Endothelial cell of umbilical vein (primary cell): ENCODE data around the gene ETV6. TPM values are rescaled to one million over a fixed set of nuclear protein-coding genes. Genes with fewer than 3 reads are reported as not detected.

Experiments
- BruUV-seq: library from RNA; stranded (reverse); fragments of 400-500 nt; replicated peaks from 2 replicates; lab custom pipeline; 2021; lab: Mats Ljungman, UMichigan
- CTCF ChIA-PET: fragments of 300-600, 350-600 bp; sonication (Branson Sonifier 250); formaldehyde crosslinking; loops from one replicate; lab custom pipeline; 2021; ENCODE audit warnings: antibody characterized with exemption, inconsistent platforms; lab: Charles Lee
- POLR2A ChIA-PET: fragments of 300-600, 350-600 bp; sonication (Branson Sonifier 250); formaldehyde crosslinking; loops from one replicate; lab custom pipeline; 2021; ENCODE audit warnings: antibody characterized with exemption, inconsistent platforms; lab: Charles Lee
- DNase-seq: peaks from one replicate; pipeline ENCODE4 v3.0.0-alpha.2; 2011; ENCODE audit warnings: low read depth, low spot score
- FAIRE-seq: peaks from 2 replicates; lab custom pipeline; 2011; peaks lifted over from hg19 to GRCh38; lab: Jason Lieb, UNC
- H2AFZ ChIP-seq: 2 replicates; pipeline ENCODE4 v1.6.0; 2012; ENCODE audit warnings: low read depth, low read length, control low read depth, inconsistent platforms
- H3K27ac ChIP-seq: 2 replicates; pipeline ENCODE4 v1.5.1; 2011; ENCODE audit warnings: low read depth, mild to moderate bottlenecking, control low read depth, low read length, moderate library complexity; ENCODE audit not compliant: insufficient read depth
- H3K27me3 ChIP-seq, 2 experiments: 2 replicates each; pipeline versions ENCODE4 v1.6.0 to v1.6.1; 2011; ENCODE audit warnings: low read length in 2 of 2, mixed read lengths in 1 of 2; ENCODE audit not compliant: control insufficient read depth in 2 of 2, insufficient read depth in 2 of 2
- H3K36me3 ChIP-seq, 2 experiments: 2 replicates in 1 of 2; 3 replicates in 1 of 2; pipeline ENCODE4 v1.5.1; 2011; ENCODE audit warnings: low read length in 2 of 2, mild to moderate bottlenecking in 1 of 2, moderate library complexity in 1 of 2; ENCODE audit not compliant: control insufficient read depth in 2 of 2, insufficient read depth in 2 of 2; ENCODE audit errors: extremely low read depth in 1 of 2
- H3K4me1 ChIP-seq: 3 replicates; pipeline ENCODE4 v1.5.1; 2011; ENCODE audit warnings: mild to moderate bottlenecking, low read length; ENCODE audit not compliant: control insufficient read depth, insufficient read depth; ENCODE audit errors: extremely low read depth
- H3K4me2 ChIP-seq: 2 replicates; pipeline ENCODE4 v1.6.1; 2011; ENCODE audit warnings: low read length, control low read depth, mixed read lengths; ENCODE audit not compliant: insufficient read depth
- H3K4me3 ChIP-seq, 3 experiments: fragments of 200-600 bp in 1 of 3; sonication (generic), shearing (Covaris generic) in 1 of 3; replicated peaks in 1 of 3; 2 replicates each; pipeline ENCODE4 v1.5.1; 2011 to 2016; ENCODE audit warnings: control low read depth in 3 of 3, low read length in 3 of 3, mild to moderate bottlenecking in 2 of 3, inconsistent platforms in 1 of 3, low read depth in 1 of 3, moderate library complexity in 1 of 3; ENCODE audit not compliant: insufficient read depth in 1 of 3
- H3K79me2 ChIP-seq: 2 replicates; pipeline ENCODE4 v1.6.0; 2012; ENCODE audit warnings: low read length, inconsistent platforms; ENCODE audit not compliant: control insufficient read depth, insufficient read depth
- H3K9ac ChIP-seq: replicated peaks from 2 replicates; pipeline ENCODE3; 2011; ENCODE audit warnings: low read length, control low read depth; ENCODE audit not compliant: insufficient read depth; ENCODE audit errors: extremely low read depth
- H3K9me1 ChIP-seq: replicated peaks from 3 replicates; pipeline ENCODE4 v1.6.0; 2011; ENCODE audit warnings: mild to moderate bottlenecking, low read length; ENCODE audit not compliant: control insufficient read depth, insufficient read depth; ENCODE audit errors: extremely low read depth
- H3K9me3 ChIP-seq: replicated peaks from 2 replicates; pipeline ENCODE4 v1.5.1; 2012; ENCODE audit warnings: low read length, inconsistent platforms; ENCODE audit not compliant: control insufficient read depth, insufficient read depth
- H4K20me1 ChIP-seq: replicated peaks from 2 replicates; pipeline ENCODE3; 2011; ENCODE audit warnings: mild to moderate bottlenecking, low read length; ENCODE audit not compliant: control insufficient read depth, insufficient read depth; ENCODE audit errors: extremely low read depth
- EZH2 ChIP-seq: IDR thresholded peaks from 2 replicates; pipeline ENCODE4 v1.6.1; 2012; ENCODE audit warnings: borderline replicate concordance, low read depth, mild to moderate bottlenecking, moderate library complexity, low read length, inconsistent platforms; ENCODE audit not compliant: severe bottlenecking
- FOS ChIP-seq: IDR thresholded peaks from 2 replicates; pipeline ENCODE4 v1.6.1; 2011; ENCODE audit warnings: mild to moderate bottlenecking, low read length, moderate library complexity, borderline replicate concordance; ENCODE audit not compliant: insufficient read depth
- GATA2 ChIP-seq: IDR thresholded peaks from 2 replicates; pipeline ENCODE4 v1.7.0; 2011; ENCODE audit warnings: low read depth, mild to moderate bottlenecking, moderate library complexity, mixed read lengths, low read length; ENCODE audit not compliant: insufficient read length, insufficient read depth
- JUN ChIP-seq: IDR thresholded peaks from 2 replicates; pipeline ENCODE4 v1.6.1; 2011; ENCODE audit warnings: borderline replicate concordance, low read depth; ENCODE audit not compliant: insufficient read length, insufficient read depth
- MYC ChIP-seq: IDR thresholded peaks from one replicate; pipeline ENCODE4 v1.6.1; 2011; ENCODE audit warnings: mild to moderate bottlenecking, low read depth, low read length
- POLR2A ChIP-seq: IDR thresholded peaks from 2 replicates; pipeline ENCODE4 v1.6.1; 2012; ENCODE audit warnings: low read depth, mild to moderate bottlenecking, control low read depth, low read length
- POLR2AphosphoS5 ChIP-seq: IDR thresholded peaks from 2 replicates; pipeline ENCODE4 v1.6.1; 2012; ENCODE audit warnings: low read depth, mild to moderate bottlenecking, control low read depth, low read length, moderate library complexity; ENCODE audit not compliant: insufficient read depth
- dilution Hi-C: fragments of 300-500 bp; cut with MboI; formaldehyde crosslinking; loops from one replicate; pipeline ENCODE4 v1.15.0; 2019; ENCODE audit warnings: low sequenced_read_pairs; ENCODE audit not compliant: extremely low pct_ligation_motif_present
- intact Hi-C: fragments of 100-400 bp; cut with micrococcal nuclease; formaldehyde crosslinking; loops from one replicate; pipeline ENCODE4 v1.10.0; 2022
- polyA plus RNA-seq, 4 experiments: library from polyadenylated mRNA; depleted of rRNA in 3 of 4; stranded (reverse) in 3 of 4; unstranded in 1 of 4; fragments of >200 nt; gene quantifications; 2 replicates each; pipeline versions ENCODE4 v1.2.1 to v1.2.3, GENCODE V29; 2011 to 2012; ENCODE audit warnings: missing spikeins in 1 of 4
- total RNA-seq: library from RNA; stranded (reverse); gene quantifications from 2 replicates; pipeline ENCODE4 v1.2.3, GENCODE V29; 2021
- TF ChIP-seq, protein P1 (sequence below): IDR thresholded peaks from 2 replicates; pipeline ENCODE4 v1.6.1; 2011; ENCODE audit not compliant: insufficient read depth, insufficient read length
- TF ChIP-seq, protein P2 (sequence below), 2 donors: IDR thresholded peaks; 1 replicate in 1 of 2; 2 replicates in 1 of 2; pipeline ENCODE4 v1.5.1; 2011; ENCODE audit warnings: low read length in 2 of 2, mild to moderate bottlenecking in 2 of 2, moderate library complexity in 2 of 2, control low read depth in 1 of 2, inconsistent platforms in 1 of 2, low read depth in 1 of 2; ENCODE audit not compliant: insufficient read depth in 1 of 2; ENCODE audit errors: extremely low read depth in 1 of 2

Gene ETV6
- total and polyA plus RNA-seq, 2 donors (not counting 3 experiments of a cell fraction or from before 2014, with no cell fraction given): 15.9 to 57.1 TPM

DNA sequence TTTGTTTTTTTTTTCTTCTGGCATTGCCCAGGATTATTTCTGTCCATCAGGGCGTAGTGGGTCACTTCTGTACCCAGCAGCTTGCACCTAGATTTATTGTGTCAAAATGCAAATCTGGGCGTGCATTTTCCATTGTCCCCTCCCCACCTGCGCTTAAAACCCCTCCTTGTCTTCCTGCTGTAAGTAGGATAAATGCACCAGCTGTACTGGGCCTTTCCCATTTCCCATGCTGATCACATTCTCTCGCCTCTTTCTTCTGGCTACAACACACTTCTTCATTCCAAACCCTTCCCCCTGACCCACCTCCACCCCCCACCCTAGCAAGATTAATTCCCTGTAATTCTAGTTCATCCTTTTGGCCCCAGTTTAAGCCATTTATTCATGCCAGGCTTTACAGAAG lies 128.0 kb downstream of the ETV6 start:
- FAIRE-seq: no peak
- ChIA-PET POLR2A (interaction anchor here (0.7 kb wide), 1 partner anchor 29 kb away, joined by 9 read pairs; no protein-coding TSS in a partner anchor), CTCF (no interaction called here)

DNA sequence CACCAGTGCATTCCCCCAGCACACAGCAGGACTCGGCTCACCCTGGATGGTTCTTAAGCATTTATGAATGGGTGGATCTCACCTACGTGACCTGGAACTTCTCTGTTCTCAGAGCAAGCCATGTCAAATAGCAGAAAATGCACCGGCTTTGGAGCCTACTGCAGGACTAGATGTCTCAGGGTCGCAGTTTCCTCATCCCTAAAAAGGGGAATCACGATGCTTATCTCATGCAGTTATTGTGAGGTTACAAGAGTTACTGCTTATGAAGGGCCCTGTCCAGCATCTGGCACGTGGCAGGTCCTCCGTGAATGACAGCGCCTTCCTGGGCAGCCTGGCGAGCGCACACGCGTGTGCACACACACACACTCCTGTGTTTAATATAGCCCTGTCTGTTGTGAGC lies 128.5 kb downstream of the ETV6 start:
- POLR2A ChIA-PET: interaction anchor here (0.7 kb wide), 1 partner anchor 30 kb away, joined by 9 read pairs; no protein-coding TSS in a partner anchor
- no peak for DNase-seq
- Histone ChIP-seq H3K4me2 (no peak overlapping the region), H3K36me3 (peaks cover 0 to 5% of the 10 kb centered on the region in 2 experiments), H3K27ac (no peak overlapping the region), H3K9me3 (no peaks in the 10 kb centered on the region), H4K20me1 (no peaks in the 10 kb centered on the region), H3K4me3 (no peak overlapping the region), H3K27me3 (no peaks in the 10 kb centered on the region), H3K9ac (no peak overlapping the region), H2AFZ (no peak overlapping the region), H3K9me1 (no peaks in the 10 kb centered on the region), H3K79me2 (peaks cover 38% of the 10 kb centered on the region), H3K4me1 (no peaks in the 10 kb centered on the region)
- no TSS peak for BruUV-seq
- no peak for FAIRE-seq
- no peak for TF ChIP-seq POLR2AphosphoS5
- TF ChIP-seq, protein P1, sequence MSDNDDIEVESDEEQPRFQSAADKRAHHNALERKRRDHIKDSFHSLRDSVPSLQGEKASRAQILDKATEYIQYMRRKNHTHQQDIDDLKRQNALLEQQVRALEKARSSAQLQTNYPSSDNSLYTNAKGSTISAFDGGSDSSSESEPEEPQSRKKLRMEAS: no peak
- no peak for TF ChIP-seq MYC
- no peak for TF ChIP-seq JUN
- TF ChIP-seq, protein P2, sequence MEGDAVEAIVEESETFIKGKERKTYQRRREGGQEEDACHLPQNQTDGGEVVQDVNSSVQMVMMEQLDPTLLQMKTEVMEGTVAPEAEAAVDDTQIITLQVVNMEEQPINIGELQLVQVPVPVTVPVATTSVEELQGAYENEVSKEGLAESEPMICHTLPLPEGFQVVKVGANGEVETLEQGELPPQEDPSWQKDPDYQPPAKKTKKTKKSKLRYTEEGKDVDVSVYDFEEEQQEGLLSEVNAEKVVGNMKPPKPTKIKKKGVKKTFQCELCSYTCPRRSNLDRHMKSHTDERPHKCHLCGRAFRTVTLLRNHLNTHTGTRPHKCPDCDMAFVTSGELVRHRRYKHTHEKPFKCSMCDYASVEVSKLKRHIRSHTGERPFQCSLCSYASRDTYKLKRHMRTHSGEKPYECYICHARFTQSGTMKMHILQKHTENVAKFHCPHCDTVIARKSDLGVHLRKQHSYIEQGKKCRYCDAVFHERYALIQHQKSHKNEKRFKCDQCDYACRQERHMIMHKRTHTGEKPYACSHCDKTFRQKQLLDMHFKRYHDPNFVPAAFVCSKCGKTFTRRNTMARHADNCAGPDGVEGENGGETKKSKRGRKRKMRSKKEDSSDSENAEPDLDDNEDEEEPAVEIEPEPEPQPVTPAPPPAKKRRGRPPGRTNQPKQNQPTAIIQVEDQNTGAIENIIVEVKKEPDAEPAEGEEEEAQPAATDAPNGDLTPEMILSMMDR (IDR thresholded peaks at IDR 0.05; ENCODE audit: extremely low read depth in 1 of 2, insufficient read depth in 1 of 2, low read depth in 1 of 2, low read length in 2 of 2): no peak
- no peak for TF ChIP-seq POLR2A
- no peak for TF ChIP-seq FOS
- TF ChIP-seq EZH2: no peak
- TF ChIP-seq GATA2: no peak
- intact Hi-C loops (no loop called here), dilution Hi-C loops (no loop called here)
- CTCF ChIA-PET: no interaction called here

More for the DNA sequence above, 128.0 kb downstream of the ETV6 start:
- H3K4me1 ChIP-seq: no peaks in the 10 kb centered on the region
- dilution Hi-C loops (no loop called here), intact Hi-C loops (no loop called here)
- peaks cover 34% of the 10 kb centered on the region for H3K79me2 ChIP-seq
- no peaks in the 10 kb centered on the region for H3K27me3 ChIP-seq
- H3K27ac ChIP-seq: no peak overlapping the region
- no peak for DNase-seq
- TF ChIP-seq GATA2 (no peak), JUN (no peak), FOS (no peak), POLR2A (no peak), MYC (no peak)
- TF ChIP-seq, protein P1: no peak
- H3K9me3 ChIP-seq: no peaks in the 10 kb centered on the region
- no peak overlapping the region for H2AFZ ChIP-seq
- H3K9me1 ChIP-seq: no peaks in the 10 kb centered on the region
- no peak overlapping the region for H3K9ac ChIP-seq
- H3K4me3 ChIP-seq: no peak overlapping the region
- H4K20me1 ChIP-seq: no peaks in the 10 kb centered on the region
- no peak overlapping the region for H3K4me2 ChIP-seq
- H3K36me3 ChIP-seq: peaks cover 0 to 5% of the 10 kb centered on the region in 2 experiments
- BruUV-seq: no TSS peak
